Activated naive CD4-positive, alpha-beta T cell treated with anti-CD3 and anti-CD28 coated beads, Interleukin-2, amount 50 U/mL, for 24 hours (primary cell): ENCODE results near the gene KDSR.

Experiments used
- H3K27ac Mint-ChIP-seq: one replicate; pipeline ENCODE4 v1.8.0; 2021; ENCODE audit warnings: mild to moderate bottlenecking, mixed read lengths
- H3K27me3 Mint-ChIP-seq: one replicate; pipeline ENCODE4 v1.8.0; 2021; ENCODE audit warnings: mixed read lengths
- H3K36me3 Mint-ChIP-seq: one replicate; pipeline ENCODE4 v1.8.0; 2021; ENCODE audit warnings: mixed read lengths
- H3K4me1 Mint-ChIP-seq: one replicate; pipeline ENCODE4 v1.8.0; 2021; ENCODE audit warnings: mixed read lengths
- H3K4me3 Mint-ChIP-seq: one replicate; pipeline ENCODE4 v1.8.0; 2021; ENCODE audit warnings: mild to moderate bottlenecking, mixed read lengths
- H3K9me3 Mint-ChIP-seq: one replicate; pipeline ENCODE4 v1.8.0; 2021; ENCODE audit warnings: mixed read lengths

KDSR gene

DNA sequence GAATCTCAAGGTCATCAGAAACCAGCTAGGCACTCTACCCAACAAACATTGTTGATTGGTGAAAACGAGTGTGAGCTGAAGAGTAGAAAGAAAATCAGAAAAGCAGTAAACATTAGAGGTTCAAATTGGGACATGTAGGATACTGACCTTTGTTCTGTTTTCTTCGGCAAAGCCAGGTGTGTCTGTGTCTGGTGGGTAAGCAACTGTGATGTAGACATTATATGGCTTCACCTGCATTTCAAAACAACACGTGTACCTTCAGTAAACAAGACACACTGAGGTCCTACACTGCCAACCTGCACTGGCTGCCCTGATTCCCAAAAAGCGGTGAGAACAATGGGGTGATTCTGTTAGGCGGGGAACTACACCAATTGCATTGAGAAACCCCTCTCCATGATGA lies 22.7 kb downstream of the KDSR start:
- no peak overlapping the region for H3K27ac Mint-ChIP-seq

DNA sequence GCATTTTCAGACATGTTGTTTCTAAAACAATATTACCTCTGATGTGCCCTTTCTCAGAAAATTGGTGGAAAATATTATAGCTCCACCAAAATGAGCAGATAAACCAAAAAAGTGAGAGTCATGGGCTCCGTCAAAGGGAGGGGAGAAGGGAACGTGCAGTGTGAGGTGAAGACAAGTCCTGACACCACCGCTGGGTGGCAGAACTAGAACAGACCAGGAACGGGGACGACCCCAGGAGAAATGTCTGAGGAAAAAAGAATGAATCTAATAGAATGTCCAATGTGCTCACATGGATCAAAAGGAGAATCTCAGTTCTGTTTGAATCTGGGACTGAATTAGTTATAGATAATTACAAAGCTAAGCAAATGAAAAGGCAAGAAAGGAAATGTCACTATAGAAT lies 24.8 kb downstream of the KDSR start:
- Mint-ChIP-seq H3K4me3 (no peak overlapping the region), H3K27me3 (no peaks in the 10 kb centered on the region), H3K27ac (no peak overlapping the region), H3K9me3 (no peaks in the 10 kb centered on the region), H3K4me1 (peaks cover 6% of the 10 kb centered on the region), H3K36me3 (peaks cover 24% of the 10 kb centered on the region)

More for the DNA sequence above, 22.7 kb downstream of the KDSR start:
- H3K36me3 Mint-ChIP-seq, result peaks cover 29% of the 10 kb centered on the region
- peaks cover 6% of the 10 kb centered on the region for H3K4me1 Mint-ChIP-seq
- H3K9me3 Mint-ChIP-seq, result no peaks in the 10 kb centered on the region
- H3K4me3 Mint-ChIP-seq, result no peak overlapping the region
- H3K27me3 Mint-ChIP-seq, result no peaks in the 10 kb centered on the region

DNA sequence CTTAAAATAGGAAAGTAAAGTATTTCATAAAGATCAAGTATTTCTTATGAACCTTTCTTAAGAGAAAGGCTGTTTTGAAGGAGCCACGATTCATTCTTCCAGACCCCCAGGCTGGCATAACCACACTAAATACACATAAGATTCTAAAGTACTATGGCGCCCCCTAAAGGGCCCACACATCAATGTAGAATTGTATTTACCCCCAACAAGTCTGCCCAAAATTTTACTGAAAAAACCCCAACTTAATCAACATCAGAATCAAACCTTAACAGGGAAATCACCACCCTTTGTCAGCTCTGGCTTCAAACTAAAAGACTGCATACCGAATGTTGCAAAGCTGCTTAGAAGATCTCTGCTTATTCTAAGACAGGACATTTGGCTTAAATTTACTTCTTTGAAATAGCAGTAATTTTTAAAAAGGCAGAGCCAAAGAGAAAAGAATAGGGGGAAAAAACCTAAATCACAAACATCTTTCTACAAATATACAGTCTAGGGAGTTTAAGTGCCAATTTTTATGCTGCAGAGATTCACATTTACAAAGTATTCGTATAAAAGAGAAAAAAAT lies 27.0 kb downstream of the KDSR start:
- H3K9me3 Mint-ChIP-seq, result no peaks in the 10 kb centered on the region
- peaks cover 23% of the 10 kb centered on the region for H3K36me3 Mint-ChIP-seq
- H3K4me3 Mint-ChIP-seq, result no peak overlapping the region
- H3K27ac Mint-ChIP-seq, result peak overlapping the region; percentile 5
- H3K27me3 Mint-ChIP-seq, result no peaks in the 10 kb centered on the region
- H3K4me1 Mint-ChIP-seq, result peaks cover 12% of the 10 kb centered on the region

DNA sequence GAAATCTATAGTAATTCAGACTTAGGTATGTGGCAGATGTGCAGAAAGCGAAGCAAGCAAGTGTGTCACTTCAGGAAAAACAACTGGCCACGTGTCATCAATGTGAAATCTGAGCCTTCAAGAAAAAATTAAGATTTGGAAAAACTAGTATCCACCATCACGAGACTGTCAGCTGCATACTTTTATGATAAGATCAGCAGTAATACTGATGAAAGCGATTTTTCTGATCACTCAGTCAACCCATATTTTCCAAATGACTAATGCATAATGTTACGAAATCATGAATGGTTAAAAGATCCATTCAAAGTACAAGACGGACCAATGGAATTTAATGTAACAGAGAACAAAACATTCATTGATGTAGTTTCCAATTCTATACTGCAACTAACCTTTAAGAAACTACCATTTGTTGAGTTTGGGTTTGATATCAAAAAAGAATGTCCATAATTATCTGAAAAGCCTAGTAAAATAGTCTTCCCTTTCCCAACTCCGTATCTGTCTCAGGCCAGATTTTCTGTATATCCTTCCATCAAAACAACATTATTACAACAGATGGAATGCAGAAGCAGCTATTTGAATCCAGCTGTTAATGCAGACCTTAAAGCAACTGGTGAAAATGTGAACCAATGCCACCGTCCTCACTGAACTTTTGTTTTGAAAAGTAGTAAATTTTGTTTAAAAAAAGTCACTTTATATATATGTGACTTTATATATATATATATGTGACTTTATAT lies 30.5 kb downstream of the KDSR start:
- Mint-ChIP-seq H3K27ac (no peak overlapping the region), H3K9me3 (no peaks in the 10 kb centered on the region), H3K27me3 (no peaks in the 10 kb centered on the region), H3K4me1 (peaks cover 12% of the 10 kb centered on the region), H3K36me3 (peaks cover 16% of the 10 kb centered on the region), H3K4me3 (no peak overlapping the region)

DNA sequence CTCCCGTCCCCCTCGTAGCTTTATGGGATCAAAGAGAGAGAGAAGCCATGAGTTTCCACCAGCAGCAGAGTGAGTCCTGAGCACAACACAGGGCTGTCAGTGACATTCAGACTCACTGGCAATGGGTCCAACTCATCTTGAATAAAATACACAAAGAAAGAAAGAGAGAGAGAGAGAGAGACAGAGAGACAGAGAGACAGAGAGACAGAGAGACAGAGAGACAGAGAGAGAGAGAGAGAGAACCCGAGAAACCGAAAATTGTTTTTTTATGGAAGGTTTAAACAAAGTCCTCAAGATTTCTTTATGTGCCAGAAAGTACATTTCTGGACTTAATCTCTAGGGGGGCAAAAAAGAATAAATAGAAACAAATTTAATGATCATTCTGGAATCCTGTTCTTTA lies 35.9 kb downstream of the KDSR start:
- no peaks in the 10 kb centered on the region for H3K9me3 Mint-ChIP-seq
- H3K4me3 Mint-ChIP-seq, result no peak overlapping the region
- H3K4me1 Mint-ChIP-seq, result no peaks in the 10 kb centered on the region
- H3K36me3 Mint-ChIP-seq, result peaks cover 5% of the 10 kb centered on the region
- H3K27ac Mint-ChIP-seq, result peak overlapping the region; percentile 74
- H3K27me3 Mint-ChIP-seq, result no peaks in the 10 kb centered on the region

DNA sequence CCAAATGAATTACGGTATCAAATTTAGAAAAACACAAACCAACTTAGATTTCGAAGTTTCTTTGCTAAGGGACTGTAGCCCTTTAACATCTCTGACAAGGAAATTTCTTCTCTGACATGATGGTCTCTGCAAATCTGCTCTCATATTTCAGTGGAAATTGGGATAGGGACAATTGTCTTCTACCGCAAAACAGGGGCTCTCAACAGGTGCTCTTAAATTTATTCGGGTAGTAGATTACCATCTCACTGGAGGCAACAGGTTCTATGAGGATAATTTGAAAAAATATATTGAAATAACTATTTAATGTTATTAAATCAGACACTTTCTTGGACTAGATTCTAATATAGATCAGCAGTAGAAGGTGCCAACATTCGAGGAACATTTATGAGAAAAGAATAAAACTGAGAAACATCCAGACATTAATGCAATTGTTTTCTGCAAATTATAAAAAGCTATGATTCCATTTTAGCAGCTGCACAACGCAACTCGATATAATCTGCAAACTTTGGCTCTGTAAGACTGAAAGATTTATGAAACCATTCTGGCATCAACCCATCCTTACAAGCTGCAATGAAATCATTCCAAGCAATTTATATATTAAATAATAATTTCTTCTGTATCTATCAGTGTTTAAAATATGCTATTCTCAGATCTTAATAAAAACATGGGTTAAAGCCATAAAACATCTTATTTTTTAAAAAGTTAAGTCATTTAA lies 37.4 kb downstream of the KDSR start:
- peaks cover 5% of the 10 kb centered on the region for H3K36me3 Mint-ChIP-seq
- no peaks in the 10 kb centered on the region for H3K27me3 Mint-ChIP-seq
- H3K4me3 Mint-ChIP-seq, result no peak overlapping the region
- H3K4me1 Mint-ChIP-seq, result no peaks in the 10 kb centered on the region
- H3K27ac Mint-ChIP-seq, result no peak overlapping the region
- no peaks in the 10 kb centered on the region for H3K9me3 Mint-ChIP-seq

DNA sequence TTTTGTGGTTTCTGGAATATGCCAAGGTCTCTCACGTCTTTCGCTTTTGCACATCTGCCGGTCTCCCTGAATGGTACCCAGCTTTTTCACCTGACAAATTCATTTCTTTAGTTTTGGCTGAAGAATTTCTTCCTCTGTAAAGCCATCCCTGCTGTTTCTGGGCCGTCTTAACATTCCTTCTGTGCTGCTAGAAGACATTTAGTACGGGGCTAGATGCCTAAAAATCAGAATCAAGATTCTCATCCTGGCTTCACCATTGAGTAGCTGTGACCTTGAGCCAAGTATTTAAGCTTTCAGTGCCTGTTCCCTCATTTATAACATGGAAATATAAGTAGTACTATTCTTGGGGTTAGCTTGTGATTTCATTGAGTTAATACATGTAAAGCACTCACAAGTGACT lies 41.0 kb downstream of the KDSR start:
- no peak overlapping the region for H3K27ac Mint-ChIP-seq
- no peak overlapping the region for H3K4me3 Mint-ChIP-seq
- no peaks in the 10 kb centered on the region for H3K9me3 Mint-ChIP-seq
- H3K27me3 Mint-ChIP-seq, result no peaks in the 10 kb centered on the region
- peaks cover 18% of the 10 kb centered on the region for H3K4me1 Mint-ChIP-seq
- H3K36me3 Mint-ChIP-seq, result peaks cover 2% of the 10 kb centered on the region

DNA sequence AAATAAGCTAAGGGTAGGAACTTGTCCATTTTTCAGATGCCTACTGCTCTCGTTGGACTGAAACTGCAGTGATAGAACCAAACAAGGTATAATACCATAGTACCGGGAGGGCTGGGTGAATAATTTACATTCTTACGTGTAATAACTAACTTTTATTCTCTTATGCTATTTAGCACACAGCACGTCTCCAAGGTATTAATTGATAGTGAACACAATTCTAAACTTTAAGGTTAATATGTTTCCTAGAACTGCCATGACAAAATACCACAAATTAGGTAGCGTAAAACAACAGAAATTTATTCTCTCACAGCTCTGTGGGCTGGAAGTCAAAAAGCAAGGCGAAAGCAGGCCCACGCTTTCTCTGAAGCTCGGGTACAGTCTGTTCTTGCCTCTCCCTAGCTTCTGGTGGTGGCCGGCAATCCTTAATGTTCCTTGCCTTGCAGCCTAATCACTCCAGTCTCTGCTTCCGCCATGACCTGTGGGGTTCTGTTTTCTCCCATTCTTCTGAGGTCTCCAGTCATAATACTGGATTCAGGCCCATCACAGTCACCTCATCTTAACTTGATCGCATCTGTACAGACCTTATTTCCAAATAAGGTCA lies 41.8 kb downstream of the KDSR start:
- Mint-ChIP-seq H3K27ac (no peak overlapping the region), H3K36me3 (peaks cover under 1% of the 10 kb centered on the region), H3K4me3 (no peak overlapping the region), H3K27me3 (no peaks in the 10 kb centered on the region), H3K4me1 (peaks cover 21% of the 10 kb centered on the region), H3K9me3 (no peaks in the 10 kb centered on the region)

DNA sequence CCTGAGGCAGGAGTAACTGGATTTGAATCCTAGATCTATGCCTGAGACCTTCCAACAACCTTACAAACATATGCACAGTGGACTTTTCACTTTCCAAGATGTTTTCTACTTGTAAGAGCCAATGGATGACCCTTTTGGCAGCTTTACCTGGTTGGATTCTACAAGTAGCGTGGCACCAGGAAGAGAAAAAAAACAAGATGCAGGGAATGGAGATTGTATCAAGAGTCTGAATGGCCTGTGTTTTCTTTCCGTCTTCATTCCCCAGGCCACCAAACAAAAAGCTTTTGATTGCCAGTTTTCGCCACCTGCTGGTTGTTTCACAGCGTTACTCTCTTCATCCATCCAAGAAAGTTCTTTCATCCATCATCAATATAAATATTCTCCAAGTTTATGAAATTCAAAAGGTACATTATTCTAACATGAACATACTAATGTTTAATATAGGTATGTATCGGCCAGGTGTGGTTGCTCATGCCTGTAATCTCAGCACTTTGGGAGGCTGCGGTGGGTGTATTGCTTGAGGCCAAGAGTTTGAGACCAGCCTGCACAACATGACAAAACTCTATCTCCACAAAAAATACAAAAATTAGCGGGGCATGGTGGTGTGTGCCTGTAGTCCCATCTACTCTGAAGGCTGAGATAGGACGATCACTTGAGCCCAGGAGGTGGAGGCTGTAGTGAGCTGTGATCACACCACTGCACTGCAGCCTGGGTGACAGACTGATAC lies 43.9 kb downstream of the KDSR start:
- Mint-ChIP-seq H3K4me1 (peaks cover 21% of the 10 kb centered on the region), H3K4me3 (no peak overlapping the region), H3K27me3 (no peaks in the 10 kb centered on the region), H3K27ac (peak overlapping the region; percentile 19), H3K36me3 (peaks cover 3% of the 10 kb centered on the region), H3K9me3 (no peaks in the 10 kb centered on the region)

DNA sequence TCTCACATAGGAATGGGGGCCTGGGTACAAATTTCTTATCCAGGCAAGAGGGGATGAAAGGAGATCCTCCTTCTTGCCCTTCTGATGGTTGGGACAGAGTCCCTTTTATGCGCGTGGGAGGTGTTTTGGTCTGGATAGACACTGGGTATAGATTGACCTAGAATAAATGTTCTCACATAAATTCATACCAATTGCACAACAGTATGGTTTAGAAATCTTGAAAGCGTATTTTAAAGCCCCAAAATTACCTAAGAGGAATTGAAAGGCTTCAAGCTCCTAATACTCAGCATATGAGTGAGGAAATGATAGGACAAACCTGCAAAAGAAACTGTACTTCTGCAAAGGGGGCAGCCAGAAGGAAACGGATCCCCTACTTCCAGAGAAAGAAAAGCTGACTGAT lies 44.8 kb downstream of the KDSR start:
- Mint-ChIP-seq H3K27me3 (no peaks in the 10 kb centered on the region), H3K36me3 (peaks cover 6% of the 10 kb centered on the region), H3K9me3 (no peaks in the 10 kb centered on the region), H3K4me3 (peak overlapping the region; percentile 57), H3K27ac (no peak overlapping the region), H3K4me1 (peaks cover 21% of the 10 kb centered on the region)

DNA sequence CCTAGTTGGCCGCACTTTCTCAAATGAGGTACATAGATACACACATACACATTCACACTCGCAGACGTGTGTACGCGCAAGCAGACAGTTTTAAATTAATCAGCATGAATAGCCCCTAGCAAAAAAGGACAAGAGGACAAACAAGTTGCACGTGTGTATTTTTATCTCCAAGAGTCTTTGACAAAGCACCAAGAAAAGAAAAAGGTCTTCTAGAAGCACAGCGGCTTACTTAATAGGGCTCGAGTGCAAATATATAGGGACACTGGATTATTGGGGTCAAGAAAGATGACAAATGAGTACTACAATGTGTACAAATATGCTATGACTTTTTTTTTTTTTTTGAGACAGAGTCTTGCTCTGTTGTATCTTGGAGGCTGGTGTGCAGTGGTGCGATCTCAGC lies 45.7 kb downstream of the KDSR start:
- Mint-ChIP-seq H3K36me3 (peaks cover 10% of the 10 kb centered on the region), H3K27ac (peak overlapping the region; percentile 97), H3K4me3 (peak overlapping the region; percentile 89), H3K4me1 (peaks cover 26% of the 10 kb centered on the region), H3K27me3 (no peaks in the 10 kb centered on the region), H3K9me3 (no peaks in the 10 kb centered on the region)

DNA sequence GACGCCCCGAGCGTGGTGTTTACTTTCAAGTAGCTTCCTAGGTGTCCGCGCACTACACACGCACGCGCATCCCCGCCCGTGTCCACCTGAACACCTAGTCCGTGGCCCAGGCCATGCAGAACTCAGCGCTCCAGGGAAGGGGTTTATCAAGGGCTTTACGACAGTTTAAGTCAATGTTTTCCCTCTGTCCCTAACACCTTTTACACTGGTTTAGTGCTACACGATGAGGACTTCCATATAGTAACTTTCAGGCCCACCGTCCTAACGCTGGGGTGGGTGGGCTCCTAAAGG lies 46.1 kb downstream of the KDSR start:
- no peaks in the 10 kb centered on the region for H3K27me3 Mint-ChIP-seq
- H3K4me1 Mint-ChIP-seq, result peaks cover 28% of the 10 kb centered on the region
- H3K36me3 Mint-ChIP-seq, result peaks cover 10% of the 10 kb centered on the region
- no peaks in the 10 kb centered on the region for H3K9me3 Mint-ChIP-seq
- peak overlapping the region; percentile 97 for H3K27ac Mint-ChIP-seq
- H3K4me3 Mint-ChIP-seq, result peak overlapping the region; percentile 89

DNA sequence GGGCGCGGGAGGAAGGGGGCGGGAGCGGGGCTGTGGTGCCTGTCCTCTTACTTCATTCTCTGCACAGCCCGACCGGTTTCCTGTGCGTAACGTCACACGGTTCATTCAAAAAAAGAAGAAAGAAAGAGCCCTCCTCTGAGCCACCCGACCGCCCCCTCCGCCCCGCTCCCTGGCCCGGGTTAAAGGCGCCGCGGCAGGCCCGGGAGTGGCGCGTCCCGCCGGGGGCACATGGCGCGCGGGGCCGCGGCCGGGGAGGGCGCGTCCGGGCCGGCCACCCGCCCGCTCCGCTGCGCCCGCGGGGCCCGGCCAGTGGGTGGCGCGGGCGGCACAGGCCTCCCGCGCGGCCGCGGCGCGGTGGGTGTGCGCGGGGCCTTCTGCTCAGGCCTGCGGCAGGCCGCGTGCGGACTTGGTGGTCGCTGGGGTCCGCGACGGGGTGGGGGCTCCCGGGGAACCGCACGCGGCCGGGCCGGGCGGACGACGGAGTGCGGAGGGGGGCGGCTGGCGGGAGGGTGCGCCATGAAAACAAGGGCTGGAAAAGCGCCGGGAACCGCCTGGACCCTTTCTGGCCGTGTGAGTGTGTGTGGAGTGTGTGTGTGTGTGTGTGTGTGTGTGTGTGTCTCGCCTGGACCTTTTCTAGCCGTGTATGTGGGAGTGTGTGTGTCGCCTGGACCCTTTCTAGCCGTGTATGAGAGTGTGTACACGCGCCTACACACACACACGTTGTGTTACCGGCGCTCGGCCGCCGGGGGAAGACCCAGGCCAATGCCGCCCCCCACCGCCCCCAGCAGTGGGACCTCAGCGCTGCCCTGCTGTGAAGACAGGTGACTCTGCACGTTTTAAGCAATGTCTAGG lies 46.7 kb downstream of the KDSR start:
- Mint-ChIP-seq H3K4me3 (peak overlapping the region; percentile 89), H3K27me3 (no peaks in the 10 kb centered on the region), H3K27ac (peak overlapping the region; percentile 97), H3K36me3 (peaks cover 11% of the 10 kb centered on the region), H3K9me3 (no peaks in the 10 kb centered on the region), H3K4me1 (peaks cover 32% of the 10 kb centered on the region)

DNA sequence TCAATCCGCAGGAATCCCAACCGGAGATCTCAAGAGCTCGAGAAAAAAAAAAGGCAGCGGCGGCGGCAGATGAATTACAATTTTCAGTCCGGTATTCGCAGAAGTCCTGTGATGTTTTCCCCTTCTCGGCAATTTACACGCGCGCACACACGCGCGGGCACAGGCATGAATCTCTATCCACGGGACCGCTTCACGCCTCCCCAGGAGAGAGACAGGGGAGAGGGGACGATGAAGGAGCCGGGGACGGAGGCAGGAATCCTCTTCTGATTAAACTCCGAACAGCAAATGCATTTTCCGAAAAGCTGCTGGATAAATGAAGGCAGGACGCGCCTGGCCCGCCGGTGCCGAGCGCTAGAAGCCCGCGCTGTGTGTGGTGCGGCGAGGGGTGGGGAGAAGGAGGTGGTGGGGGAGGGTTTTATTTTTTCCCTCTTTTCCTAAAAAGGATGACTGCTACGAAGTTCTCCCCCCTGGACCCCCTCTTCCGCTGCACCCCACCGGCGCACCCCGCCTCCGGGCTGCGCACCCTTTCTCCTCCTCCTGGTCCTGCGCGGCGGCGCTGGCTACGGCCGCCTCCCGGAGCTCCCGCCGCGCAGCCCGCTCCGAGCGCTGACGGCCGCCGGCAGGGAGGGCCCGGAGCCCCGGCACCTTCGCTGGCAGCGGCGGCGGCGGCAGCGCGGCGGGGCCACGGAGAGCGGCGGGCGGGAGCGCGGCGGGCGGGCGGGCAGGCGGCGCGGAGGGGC lies 47.5 kb downstream of the KDSR start, which contains the start of gene BCL2:
Gene BCL2, minus strand, starts transcription at position 387 of the 740 bp plus-strand sequence.
- Mint-ChIP-seq H3K36me3 (peaks cover 11% of the 10 kb centered on the region), H3K4me1 (peaks cover 40% of the 10 kb centered on the region), H3K4me3 (peak within 1 kb of the TSS; percentile 100), H3K27ac (peak within 1 kb of the TSS; percentile 99), H3K9me3 (no peaks in the 10 kb centered on the region), H3K27me3 (no peaks in the 10 kb centered on the region)
